Natural killer cell treated with Interleukin-12 subunit alpha and Interleukin-12 subunit beta and Interleukin-15 and Interleukin-18, amount 100 ng/mL, for 72 hours (primary cell): Measurements from ENCODE around the gene ZMIZ1. TPM values are rescaled to one million over a fixed set of nuclear protein-coding genes. Genes with fewer than 3 reads are reported as not detected.
A peak's percentile ranks its signal among the peaks of the same experiment; 100 is the strongest.

Experiments used
- ATAC-seq, 2 donors: fragments of 150-1000 bp; cut with Tn5 transposase in 1 of 2; sonication (Bioruptor Pico), chemical (Tn5 transposase) in 1 of 2; 2 replicates each; pipeline ENCODE4 v1.10.0; 2021
- DNase-seq: peaks from one replicate; pipeline ENCODE4 v3.0.0; 2022; ENCODE audit warnings: low spot score
- H3K27ac Mint-ChIP-seq, 2 donors: 1 replicate in 1 of 2; 2 replicates in 1 of 2; pipeline ENCODE4 v1.8.0; 2022; ENCODE audit warnings: mixed read lengths in 2 of 2, mild to moderate bottlenecking in 1 of 2, moderate library complexity in 1 of 2
- H3K27me3 Mint-ChIP-seq, 2 donors: 1 replicate in 1 of 2; 2 replicates in 1 of 2; pipeline ENCODE4 v1.8.0; 2022; ENCODE audit warnings: mixed read lengths in 2 of 2
- H3K36me3 Mint-ChIP-seq: one replicate; pipeline ENCODE4 v1.8.0; 2022; ENCODE audit warnings: mixed read lengths
- H3K4me1 Mint-ChIP-seq, 2 donors: 1 replicate in 1 of 2; 2 replicates in 1 of 2; pipeline ENCODE4 v1.8.0; 2022; ENCODE audit warnings: low read depth in 2 of 2, mixed read lengths in 2 of 2, mild to moderate bottlenecking in 1 of 2
- H3K4me3 Mint-ChIP-seq: one replicate; pipeline ENCODE4 v1.8.0; 2022; ENCODE audit warnings: mixed read lengths
- H3K9me3 Mint-ChIP-seq: 2 replicates; pipeline ENCODE4 v1.8.0; 2022; ENCODE audit warnings: mixed read lengths
- total RNA-seq, 2 donors: library from RNA; stranded (reverse); gene quantifications; one replicate each; pipeline ENCODE4 v1.2.3, GENCODE V29; 2022

The ZMIZ1 gene
- total RNA-seq, 2 donors from 2014 or later: 49.7 to 54.4 TPM

- Mint-ChIP-seq H3K4me1 (peaks cover 61 to 73% of the 10 kb centered on the region in 2 donors), H3K27ac (peak overlapping the region; percentile 94 to 98), H3K27me3 (no peaks in the 10 kb centered on the region), H3K9me3 (no peaks in the 10 kb centered on the region), H3K4me3 (peak overlapping the region; percentile 25), H3K36me3 (no peaks in the 10 kb centered on the region)
- no peak for ATAC-seq
- no peak for DNase-seq
Measured at GRCh38 chr10:79287973-79288723, 219.4 kb downstream of the ZMIZ1 start.

- Mint-ChIP-seq H3K9me3 (no peaks in the 10 kb centered on the region), H3K36me3 (no peaks in the 10 kb centered on the region), H3K4me3 (no peak overlapping the region), H3K27ac (peak overlapping the region; percentile 83 to 98), H3K4me1 (peaks cover 61 to 66% of the 10 kb centered on the region in 2 donors), H3K27me3 (no peaks in the 10 kb centered on the region)
- DNase-seq (no peak), ATAC-seq (no peak)
Measured at GRCh38 chr10:79289801-79290200, 221.0 kb downstream of the ZMIZ1 start.

- Mint-ChIP-seq H3K4me1 (peaks cover 51 to 54% of the 10 kb centered on the region in 2 donors), H3K27ac (peak overlapping the region in 1 of 2 donors; percentile 56), H3K9me3 (no peaks in the 10 kb centered on the region), H3K27me3 (no peaks in the 10 kb centered on the region), H3K4me3 (no peak overlapping the region), H3K36me3 (no peaks in the 10 kb centered on the region)
- no peak for DNase-seq
- no peak for ATAC-seq
Measured at GRCh38 chr10:79292026-79292766, 223.4 kb downstream of the ZMIZ1 start.

GRCh38 chr10:79292891-79293746, 224.4 kb downstream of the ZMIZ1 start:
- H3K9me3 Mint-ChIP-seq: no peaks in the 10 kb centered on the region
- DNase-seq (no peak), ATAC-seq (peak; percentile 54 to 62)
- no peaks in the 10 kb centered on the region for H3K36me3 Mint-ChIP-seq
- H3K4me1 Mint-ChIP-seq: peaks cover 41 to 48% of the 10 kb centered on the region in 2 donors
- peak overlapping the region in 1 of 2 donors; percentile 56 for H3K27ac Mint-ChIP-seq
- no peaks in the 10 kb centered on the region for H3K27me3 Mint-ChIP-seq
- H3K4me3 Mint-ChIP-seq: no peak overlapping the region

GRCh38 chr10:79293841-79294581, 225.2 kb downstream of the ZMIZ1 start:
- Mint-ChIP-seq H3K27ac (peak overlapping the region; percentile 40 to 78), H3K27me3 (no peaks in the 10 kb centered on the region), H3K4me3 (peak overlapping the region; percentile 32), H3K4me1 (peaks cover 35 to 46% of the 10 kb centered on the region in 2 donors), H3K9me3 (no peaks in the 10 kb centered on the region), H3K36me3 (no peaks in the 10 kb centered on the region)
- DNase-seq (no peak), ATAC-seq (no peak)

GRCh38 chr10:79295563-79295962, 226.8 kb downstream of the ZMIZ1 start:
- Mint-ChIP-seq H3K9me3 (no peaks in the 10 kb centered on the region), H3K4me1 (peaks cover 36 to 45% of the 10 kb centered on the region in 2 donors), H3K27ac (peak overlapping the region; percentile 34 to 90), H3K36me3 (no peaks in the 10 kb centered on the region), H3K27me3 (no peaks in the 10 kb centered on the region), H3K4me3 (peak overlapping the region; percentile 43)
- DNase-seq: no peak
- ATAC-seq: no peak

- no peak overlapping the region for H3K27ac Mint-ChIP-seq
- no peak for ATAC-seq
Measured at GRCh38 chr10:79296431-79296830, 227.7 kb downstream of the ZMIZ1 start.

GRCh38 chr10:79298403-79299244, 229.9 kb downstream of the ZMIZ1 start:
- no peaks in the 10 kb centered on the region for H3K27me3 Mint-ChIP-seq
- H3K36me3 Mint-ChIP-seq: no peaks in the 10 kb centered on the region
- H3K9me3 Mint-ChIP-seq: no peaks in the 10 kb centered on the region
- peaks cover 31 to 33% of the 10 kb centered on the region in 2 donors for H3K4me1 Mint-ChIP-seq
- ATAC-seq: peak; percentile 61 to 76
- DNase-seq: no peak
- no peak overlapping the region for H3K4me3 Mint-ChIP-seq
- H3K27ac Mint-ChIP-seq: no peak overlapping the region

More at GRCh38 chr10:79296431-79296830, 227.7 kb downstream of the ZMIZ1 start:
- Mint-ChIP-seq H3K27me3 (no peaks in the 10 kb centered on the region), H3K9me3 (no peaks in the 10 kb centered on the region), H3K4me3 (no peak overlapping the region), H3K4me1 (peaks cover 35 to 37% of the 10 kb centered on the region in 2 donors), H3K36me3 (no peaks in the 10 kb centered on the region)
- DNase-seq: no peak

- Mint-ChIP-seq H3K4me3 (no peak overlapping the region), H3K4me1 (peaks cover 22 to 26% of the 10 kb centered on the region in 2 donors), H3K9me3 (no peaks in the 10 kb centered on the region), H3K27ac (peak overlapping the region in 1 of 2 donors; percentile 43), H3K27me3 (no peaks in the 10 kb centered on the region), H3K36me3 (no peaks in the 10 kb centered on the region)
- no peak for DNase-seq
- no peak for ATAC-seq
Measured at GRCh38 chr10:79299397-79300241, 230.9 kb downstream of the ZMIZ1 start.

- ATAC-seq: no peak
- no peaks in the 10 kb centered on the region for H3K36me3 Mint-ChIP-seq
- no peak overlapping the region for H3K4me3 Mint-ChIP-seq
- H3K9me3 Mint-ChIP-seq: no peaks in the 10 kb centered on the region
- H3K27ac Mint-ChIP-seq: peak overlapping the region in 1 of 2 donors; percentile 64
- H3K27me3 Mint-ChIP-seq: no peaks in the 10 kb centered on the region
- H3K4me1 Mint-ChIP-seq: peaks cover 15 to 19% of the 10 kb centered on the region in 2 donors
- no peak for DNase-seq
Measured at GRCh38 chr10:79300711-79301110, 231.9 kb downstream of the ZMIZ1 start.

- Mint-ChIP-seq H3K4me1 (peaks cover 12 to 16% of the 10 kb centered on the region in 2 donors), H3K27me3 (no peaks in the 10 kb centered on the region), H3K9me3 (no peaks in the 10 kb centered on the region), H3K4me3 (no peak overlapping the region), H3K27ac (peak overlapping the region in 1 of 2 donors; percentile 64), H3K36me3 (no peaks in the 10 kb centered on the region)
- no peak for DNase-seq
- ATAC-seq: no peak
Measured at GRCh38 chr10:79301754-79302530, 233.2 kb downstream of the ZMIZ1 start.
